Natural killer cell (primary cell): ENCODE results near the gene ZSWIM6. TPM values are rescaled to one million over a fixed set of nuclear protein-coding genes. Genes with fewer than 3 reads are reported as not detected.

Experiments used
- ATAC-seq, 3 donors: fragments of 150-1000 bp in 2 of 3; fragments of 200-7000 bp in 1 of 3; cut with Tn5 transposase; 1 replicate in 1 of 3; 2 replicates in 2 of 3; pipeline ENCODE4 v1.10.0; 2021; ENCODE audit warnings: mild to moderate bottlenecking in 2 of 3, moderate library complexity in 2 of 3
- DNase-seq, 2 donors: peaks; one replicate each; pipeline versions ENCODE4 v3.0.0 to v3.0.0-alpha.2; 2013 to 2021; ENCODE audit warnings: mixed read lengths in 1 of 2
- H3K27ac ChIP-seq: one replicate; pipeline ENCODE4 v1.5.1; 2013; ENCODE audit warnings: mild to moderate bottlenecking, low read length
- H3K27me3 ChIP-seq: one replicate; pipeline ENCODE4 v1.6.1; 2013; ENCODE audit warnings: low read length; ENCODE audit not compliant: control insufficient read depth, insufficient read depth
- H3K36me3 ChIP-seq: one replicate; pipeline ENCODE4 v1.6.1; 2013; ENCODE audit warnings: low read length; ENCODE audit not compliant: control insufficient read depth, insufficient read depth
- H3K4me1 ChIP-seq: one replicate; pipeline ENCODE4 v1.6.1; 2013; ENCODE audit warnings: low read length; ENCODE audit not compliant: control insufficient read depth, insufficient read depth
- H3K4me3 ChIP-seq: one replicate; pipeline ENCODE4 v1.5.1; 2013; ENCODE audit warnings: low read length
- H3K9me3 ChIP-seq: one replicate; pipeline ENCODE4 v1.6.1; 2013; ENCODE audit warnings: low read length; ENCODE audit not compliant: control insufficient read depth, insufficient read depth
- H3K27ac Mint-ChIP-seq, 2 donors: one replicate each; pipeline ENCODE4 v1.8.0; 2022; ENCODE audit warnings: mild to moderate bottlenecking in 2 of 2, mixed read lengths in 2 of 2, moderate library complexity in 1 of 2
- H3K27me3 Mint-ChIP-seq, 2 donors: one replicate each; pipeline ENCODE4 v1.8.0; 2022; ENCODE audit warnings: low read depth in 2 of 2, mixed read lengths in 2 of 2
- H3K36me3 Mint-ChIP-seq: one replicate; pipeline ENCODE4 v1.8.0; 2022; ENCODE audit warnings: mixed read lengths
- H3K4me1 Mint-ChIP-seq, 2 donors: one replicate each; pipeline ENCODE4 v1.8.0; 2022; ENCODE audit warnings: mixed read lengths in 2 of 2
- H3K4me3 Mint-ChIP-seq: one replicate; pipeline ENCODE4 v1.8.0; 2022; ENCODE audit warnings: mild to moderate bottlenecking, moderate library complexity, mixed read lengths
- H3K9me3 Mint-ChIP-seq, 2 donors: one replicate each; pipeline ENCODE4 v1.8.0; 2022; ENCODE audit warnings: mixed read lengths in 2 of 2
- CTCF ChIP-seq: fragments of 200-600 bp; IDR thresholded peaks from one replicate; pipeline ENCODE4 v1.8.0; 2022; ENCODE audit warnings: antibody characterized with exemption
- WGBS: methylation state at CpG from one replicate; pipeline ENCODE4 v1.1.7; 2013; ENCODE audit warnings: missing lambda C conversion rate; ENCODE audit not compliant: insufficient coverage; 5-methylcytosine and 5-hydroxymethylcytosine counted together
- intact Hi-C: fragments of 100-400 bp; cut with micrococcal nuclease; formaldehyde crosslinking; loops from one replicate; pipeline ENCODE4 v1.14.2; 2022
- total RNA-seq, 4 donors: library from RNA; stranded (reverse); fragments of 120-200 nt in 1 of 4; gene quantifications; one replicate each; pipeline versions ENCODE4 v1.2.3 to v1.2.4, GENCODE V29; 2013 to 2022

The ZSWIM6 gene
- total RNA-seq, 3 donors from 2014 or later (not counting 1 experiment from before 2014, with no cell fraction given): 8.7 to 11.4 (median 10.5) TPM

GRCh38 chr5:61311836-61312808 lies 19.9 kb upstream of the ZSWIM6 start:
- no peak for TF ChIP-seq CTCF
- no peaks in the 10 kb centered on the region for H3K4me1 ChIP-seq
- H3K4me3 ChIP-seq: no peak overlapping the region
- ATAC-seq (no peak), DNase-seq (no peak)
- Mint-ChIP-seq H3K4me3 (no peak overlapping the region), H3K36me3 (no peaks in the 10 kb centered on the region), H3K9me3 (no peaks in the 10 kb centered on the region), H3K4me1 (no peaks in the 10 kb centered on the region), H3K27ac (no peak overlapping the region), H3K27me3 (peaks cover 30 to 47% of the 10 kb centered on the region in 2 donors)
- H3K36me3 ChIP-seq: no peaks in the 10 kb centered on the region
- 89% methylated on average over 7 of the region's 8 CpGs for WGBS
- H3K9me3 ChIP-seq: no peaks in the 10 kb centered on the region
- H3K27me3 ChIP-seq: peaks cover 3% of the 10 kb centered on the region
- intact Hi-C loops: no loop called here
- no peak overlapping the region for H3K27ac ChIP-seq

GRCh38 chr5:61313960-61314681 lies 17.9 kb upstream of the ZSWIM6 start:
- Histone ChIP-seq H3K9me3 (no peaks in the 10 kb centered on the region), H3K27ac (no peak overlapping the region), H3K4me3 (no peak overlapping the region), H3K27me3 (peaks cover 3% of the 10 kb centered on the region), H3K36me3 (no peaks in the 10 kb centered on the region), H3K4me1 (peaks cover 2% of the 10 kb centered on the region)
- DNase-seq (no peak), ATAC-seq (no peak)
- Mint-ChIP-seq H3K4me1 (peaks cover 0 to 2% of the 10 kb centered on the region in 2 donors), H3K9me3 (no peaks in the 10 kb centered on the region), H3K4me3 (no peak overlapping the region), H3K27ac (no peak overlapping the region), H3K36me3 (no peaks in the 10 kb centered on the region), H3K27me3 (peaks cover 34 to 49% of the 10 kb centered on the region in 2 donors)
- no peak for TF ChIP-seq CTCF
- 40% methylated on average over 1 of the region's 1 CpG for WGBS
- intact Hi-C loops: no loop called here

GRCh38 chr5:61318376-61318775 lies 13.7 kb upstream of the ZSWIM6 start:
- H3K27me3 ChIP-seq: peaks cover 3% of the 10 kb centered on the region
- H3K4me1 Mint-ChIP-seq: peaks cover 7 to 8% of the 10 kb centered on the region in 2 donors
- no peak overlapping the region for H3K27ac Mint-ChIP-seq
- H3K36me3 ChIP-seq: no peaks in the 10 kb centered on the region
- peaks cover 34 to 48% of the 10 kb centered on the region in 2 donors for H3K27me3 Mint-ChIP-seq
- H3K9me3 Mint-ChIP-seq: no peaks in the 10 kb centered on the region
- TF ChIP-seq CTCF: no peak
- no peaks in the 10 kb centered on the region for H3K36me3 Mint-ChIP-seq
- intact Hi-C loops: no loop called here
- WGBS: 76% methylated on average over 2 of the region's 3 CpGs
- no peak overlapping the region for H3K27ac ChIP-seq
- ATAC-seq (no peak), DNase-seq (no peak)
- no peak overlapping the region for H3K4me3 Mint-ChIP-seq
- no peaks in the 10 kb centered on the region for H3K9me3 ChIP-seq
- peaks cover 13% of the 10 kb centered on the region for H3K4me1 ChIP-seq
- H3K4me3 ChIP-seq: no peak overlapping the region
